SH-SY5Y (cell line): Measurements from ENCODE around the gene ASPHD1.

Source experiments
- GATA2 ChIP-seq: IDR thresholded peaks from 2 replicates; pipeline ENCODE4 v1.6.1; 2011; ENCODE audit warnings: mild to moderate bottlenecking, low read depth, low read length
- GATA3 ChIP-seq: IDR thresholded peaks from 2 replicates; pipeline ENCODE4 v1.6.1; 2011; ENCODE audit warnings: low read depth, mild to moderate bottlenecking, low read length, moderate library complexity

The ASPHD1 gene

DNA sequence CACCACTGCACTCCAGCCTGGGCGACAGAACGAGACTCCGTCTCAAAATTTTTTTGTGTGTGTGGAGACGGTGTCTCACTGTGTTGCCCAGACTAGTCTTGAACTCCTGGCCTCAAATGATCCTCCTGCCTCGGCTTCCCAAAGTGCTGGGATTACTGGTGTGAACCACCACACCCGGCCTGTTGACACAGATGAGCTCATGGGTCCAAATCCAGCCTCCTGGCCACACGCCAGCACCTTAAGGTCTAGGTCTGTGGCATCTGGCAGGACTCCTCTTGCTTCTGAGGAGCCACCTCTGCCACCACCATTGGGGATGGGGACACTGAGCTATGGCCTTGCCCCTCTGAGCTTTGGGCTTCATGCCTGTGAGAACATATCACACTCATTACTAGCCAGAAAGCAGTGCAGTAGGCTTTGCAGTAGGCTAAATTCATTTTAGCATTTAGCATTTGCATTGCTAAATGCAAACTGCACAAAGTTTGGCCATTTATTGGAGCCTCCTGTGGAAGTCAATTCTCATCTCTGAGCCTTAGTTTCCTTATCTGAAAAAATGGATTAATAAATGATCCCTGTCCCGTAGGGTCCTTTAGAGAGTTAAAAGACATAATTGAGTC, 31.8 kb upstream of the ASPHD1 start:
- TF ChIP-seq GATA2: no peak
- no peak for TF ChIP-seq GATA3

DNA sequence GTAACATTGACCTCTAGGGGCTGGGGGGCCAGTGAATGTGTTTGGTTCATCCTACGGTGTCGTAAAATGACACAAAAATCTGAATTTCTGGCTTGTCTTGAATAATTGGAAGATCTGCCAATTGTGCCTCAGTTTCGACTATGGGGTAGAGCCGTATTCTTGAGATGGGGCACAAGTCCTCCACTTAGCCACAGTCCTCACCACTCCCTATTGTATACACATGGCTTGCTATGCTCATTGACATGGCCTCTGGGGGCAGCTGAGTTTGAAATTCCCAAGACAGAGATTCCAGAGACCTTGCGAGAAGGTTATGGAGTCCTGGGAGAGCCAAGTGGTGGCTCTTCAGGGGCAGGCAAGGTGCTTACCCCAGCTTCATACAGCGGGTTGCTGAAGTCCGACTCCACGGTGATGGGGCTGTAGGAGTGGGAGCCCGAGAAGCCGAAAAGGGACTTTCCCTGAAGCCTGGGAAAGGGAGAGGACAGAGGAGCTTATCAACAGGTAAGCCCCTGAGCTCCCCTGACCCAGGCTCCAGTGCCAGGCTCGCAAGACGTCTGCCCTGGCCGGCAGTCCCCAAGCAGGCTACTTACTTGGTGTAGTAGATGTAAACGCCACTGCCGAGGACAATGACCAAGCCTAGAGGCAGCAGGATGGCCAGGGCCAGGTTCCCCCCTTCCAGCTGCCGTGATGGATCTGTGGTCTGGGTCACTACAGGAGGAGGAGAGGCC, 28.3 kb upstream of the ASPHD1 start:
- TF ChIP-seq GATA3 (no peak), GATA2 (no peak)

DNA sequence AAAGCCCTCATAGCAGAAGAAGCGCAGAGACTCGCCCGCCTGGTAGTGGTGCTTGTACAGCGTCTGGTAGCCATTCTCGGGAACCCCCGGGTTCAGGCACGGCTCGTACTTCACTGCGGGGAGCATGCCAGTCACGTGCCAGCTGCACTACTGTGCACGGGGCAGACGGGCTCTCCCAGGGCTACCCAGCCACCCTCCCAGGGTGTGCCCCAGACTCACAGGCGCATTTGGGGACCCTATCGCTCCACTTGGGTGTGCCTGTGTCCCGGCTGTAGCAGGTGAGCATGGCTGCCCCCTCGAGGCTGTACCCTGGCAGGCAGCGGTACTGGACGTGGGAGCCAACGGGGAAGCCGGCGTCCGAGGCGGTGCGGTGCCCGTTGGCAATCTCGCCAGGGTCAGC, 27.0 kb upstream of the ASPHD1 start:
- no peak for TF ChIP-seq GATA2
- TF ChIP-seq GATA3: no peak

DNA sequence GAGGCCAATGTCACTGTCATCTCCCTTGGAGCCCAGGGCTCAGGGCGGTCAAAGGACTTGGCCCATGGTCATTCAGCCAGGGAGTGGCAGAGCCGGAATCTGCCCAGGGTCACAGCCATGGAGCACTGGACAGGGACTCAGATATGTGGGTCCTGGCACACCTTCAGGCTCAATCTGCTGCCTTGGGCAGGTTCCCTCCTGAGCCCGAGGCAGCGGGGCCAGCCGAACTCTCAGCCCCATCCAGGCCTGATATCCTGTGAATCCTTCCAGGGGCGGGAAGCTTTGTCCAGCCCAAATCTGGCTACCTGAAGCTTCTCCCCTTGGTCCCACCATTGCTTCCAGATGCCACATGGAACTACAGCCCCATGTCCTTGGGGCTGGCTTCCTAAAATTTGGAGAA, 25.1 kb upstream of the ASPHD1 start:
- TF ChIP-seq GATA3: no peak
- TF ChIP-seq GATA2: no peak

DNA sequence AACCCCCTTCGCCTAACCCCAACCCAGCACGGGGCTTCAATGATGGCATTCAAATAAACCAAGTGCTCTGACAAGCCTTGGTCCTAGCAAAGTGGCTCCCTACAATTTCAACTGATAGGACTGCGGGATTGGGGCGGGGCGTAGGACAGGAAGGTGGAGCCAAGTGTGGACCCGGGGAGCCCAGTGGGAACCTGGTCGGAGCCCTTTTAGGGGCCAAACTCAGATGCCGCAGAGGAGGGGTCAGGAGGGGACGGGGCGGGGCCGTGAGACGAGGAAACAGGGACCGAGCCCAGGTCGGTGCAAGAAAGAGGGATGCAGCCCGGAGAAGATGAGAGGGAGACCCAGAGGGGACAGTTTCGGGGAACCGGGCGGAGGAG, 24.1 kb upstream of the ASPHD1 start:
- TF ChIP-seq GATA2 (no peak), GATA3 (no peak)

DNA sequence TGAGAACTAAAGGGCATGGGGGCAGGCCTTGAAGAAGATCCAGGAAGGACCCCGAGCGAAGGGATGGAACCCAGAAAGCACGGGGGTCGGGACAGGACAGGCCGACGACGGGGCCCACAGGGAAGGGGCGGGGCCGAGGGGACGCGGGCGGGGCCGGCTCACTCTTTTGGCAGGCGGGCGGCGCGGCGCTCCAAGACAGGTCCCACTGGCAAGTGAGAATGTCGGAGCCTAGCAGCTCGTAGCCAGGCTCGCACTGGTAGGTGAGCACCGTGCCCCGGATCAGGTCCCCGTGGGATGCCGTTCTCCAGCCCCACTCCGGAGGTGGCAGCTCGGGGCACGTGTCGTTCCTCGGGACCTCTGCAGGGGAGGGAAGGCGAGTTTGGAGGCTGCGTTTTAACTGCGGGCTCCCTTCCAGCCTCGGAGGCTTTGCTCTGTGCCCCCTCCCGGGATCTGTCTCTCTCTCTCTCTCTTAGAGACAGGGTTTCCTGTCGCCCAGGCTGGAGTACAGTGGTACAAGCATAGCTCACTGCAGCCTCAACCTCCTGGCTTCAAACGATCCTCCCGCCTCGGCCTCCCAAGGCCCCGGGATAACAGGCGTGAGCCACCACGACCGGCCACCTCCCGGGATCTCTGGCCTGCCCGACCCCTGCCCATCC, 23.6 kb upstream of the ASPHD1 start:
- TF ChIP-seq GATA3: no peak
- TF ChIP-seq GATA2: no peak

GRCh38 chr16:29877266-29877961, 22.9 kb upstream of the ASPHD1 start:
- TF ChIP-seq GATA2 (no peak), GATA3 (no peak)

DNA sequence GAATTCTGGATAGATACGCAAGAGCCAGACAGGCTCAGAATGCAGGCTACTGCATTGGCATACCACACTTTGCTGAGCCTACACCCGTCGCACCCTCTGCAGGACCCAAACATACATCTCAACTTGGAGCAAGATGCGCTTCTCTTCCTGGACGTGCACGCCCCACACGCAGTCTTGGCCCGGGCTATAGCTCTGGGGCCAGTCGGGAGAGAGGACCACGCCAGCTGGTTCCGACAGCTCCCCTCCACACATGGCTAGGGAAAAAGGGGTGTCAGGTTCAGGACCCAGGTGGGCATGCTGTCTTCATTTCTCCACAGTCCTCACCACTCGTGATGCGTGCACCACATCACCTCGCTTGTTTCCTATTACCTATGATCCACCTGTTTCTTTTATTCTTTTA, 22.1 kb upstream of the ASPHD1 start:
- no peak for TF ChIP-seq GATA3
- no peak for TF ChIP-seq GATA2

DNA sequence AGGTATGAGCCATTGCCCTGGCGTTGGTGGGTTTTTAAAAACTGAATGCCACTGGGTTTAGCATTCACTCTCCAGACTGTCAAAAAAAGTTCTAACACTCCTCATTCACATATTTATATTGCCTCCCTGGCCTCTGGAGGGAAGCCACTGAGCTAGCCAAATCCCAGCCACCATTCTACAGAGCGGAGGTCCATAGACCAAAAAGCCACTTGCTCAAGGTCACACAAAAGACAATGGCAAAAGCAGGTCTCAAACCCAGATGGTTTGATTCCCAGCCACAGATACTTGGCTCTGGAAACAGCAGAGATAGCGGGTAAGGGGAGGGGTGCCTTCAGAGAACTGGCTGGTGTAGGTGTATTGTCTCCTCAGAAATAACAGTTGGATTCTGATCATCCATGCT, 19.2 kb upstream of the ASPHD1 start:
- no peak for TF ChIP-seq GATA2
- no peak for TF ChIP-seq GATA3

- TF ChIP-seq GATA2: no peak
- no peak for TF ChIP-seq GATA3
Observed at GRCh38 chr16:29883987-29884386, 16.3 kb upstream of the ASPHD1 start.

- no peak for TF ChIP-seq GATA2
- no peak for TF ChIP-seq GATA3
Observed at GRCh38 chr16:29891525-29892457, 8.5 kb upstream of the ASPHD1 start.

DNA sequence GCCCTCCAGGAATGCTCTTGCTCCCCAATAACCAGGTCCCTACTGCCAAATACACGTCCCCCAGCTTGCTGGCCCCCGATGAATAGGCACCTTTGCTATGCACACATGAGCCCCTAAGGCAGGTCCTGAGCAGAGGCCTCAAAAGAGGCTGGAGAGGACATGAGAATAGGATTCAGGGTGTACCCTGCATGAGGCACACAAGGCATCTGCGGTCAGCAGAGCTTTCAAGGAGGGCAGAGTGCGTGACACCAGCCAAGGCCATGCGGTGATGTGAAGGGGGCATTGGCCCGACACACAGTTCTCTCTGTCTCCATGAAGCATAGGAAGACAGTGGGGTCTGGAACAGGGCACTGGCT, 7.9 kb upstream of the ASPHD1 start:
- TF ChIP-seq GATA2 (no peak), GATA3 (no peak)

GRCh38 chr16:29893553-29893952, 6.7 kb upstream of the ASPHD1 start:
- TF ChIP-seq GATA2: no peak
- no peak for TF ChIP-seq GATA3

- TF ChIP-seq GATA3 (no peak), GATA2 (no peak)
Observed at GRCh38 chr16:29894352-29894751, 5.9 kb upstream of the ASPHD1 start.

GRCh38 chr16:29896841-29897240, 3.4 kb upstream of the ASPHD1 start:
- TF ChIP-seq GATA3 (no peak), GATA2 (no peak)
